GM12873 (cell line): ENCODE data around the gene MYO7A.

ENCODE experiments used
- TF ChIP-seq, protein P1 (sequence below): IDR thresholded peaks from 2 replicates; pipeline ENCODE4 v1.5.1; 2012; ENCODE audit warnings: low read depth, mild to moderate bottlenecking, moderate library complexity, low read length, control low read depth; ENCODE audit not compliant: insufficient read depth; ENCODE audit errors: missing control alignments

The MYO7A gene

DNA sequence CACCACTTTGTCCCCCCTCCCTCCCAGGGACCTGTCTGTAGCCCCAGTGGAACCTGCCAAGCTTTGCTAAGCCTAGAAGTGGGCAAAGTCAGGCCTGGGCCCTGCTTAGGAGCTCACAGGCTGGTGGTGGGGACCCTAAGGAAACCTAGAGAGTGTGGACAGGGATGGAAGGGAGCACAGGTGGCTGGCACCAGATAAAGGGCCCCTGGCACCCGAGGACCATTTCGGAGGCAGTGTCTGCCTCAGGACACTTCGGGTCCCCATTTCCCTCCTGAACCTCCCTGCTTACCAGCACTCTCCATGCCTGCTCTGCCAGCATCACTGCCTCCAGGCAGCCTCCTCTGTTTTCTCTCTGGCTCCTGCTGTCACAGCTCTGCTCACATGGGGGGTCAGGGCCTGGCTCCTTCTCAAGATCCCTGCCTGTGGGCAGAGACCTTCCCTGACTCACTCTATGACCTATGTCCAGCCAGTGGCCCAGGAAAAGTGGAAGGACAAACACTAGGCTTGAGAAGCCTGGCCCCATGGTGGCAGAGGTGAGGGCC is 39.0 kb upstream of the MYO7A start:
- TF ChIP-seq, protein P1, sequence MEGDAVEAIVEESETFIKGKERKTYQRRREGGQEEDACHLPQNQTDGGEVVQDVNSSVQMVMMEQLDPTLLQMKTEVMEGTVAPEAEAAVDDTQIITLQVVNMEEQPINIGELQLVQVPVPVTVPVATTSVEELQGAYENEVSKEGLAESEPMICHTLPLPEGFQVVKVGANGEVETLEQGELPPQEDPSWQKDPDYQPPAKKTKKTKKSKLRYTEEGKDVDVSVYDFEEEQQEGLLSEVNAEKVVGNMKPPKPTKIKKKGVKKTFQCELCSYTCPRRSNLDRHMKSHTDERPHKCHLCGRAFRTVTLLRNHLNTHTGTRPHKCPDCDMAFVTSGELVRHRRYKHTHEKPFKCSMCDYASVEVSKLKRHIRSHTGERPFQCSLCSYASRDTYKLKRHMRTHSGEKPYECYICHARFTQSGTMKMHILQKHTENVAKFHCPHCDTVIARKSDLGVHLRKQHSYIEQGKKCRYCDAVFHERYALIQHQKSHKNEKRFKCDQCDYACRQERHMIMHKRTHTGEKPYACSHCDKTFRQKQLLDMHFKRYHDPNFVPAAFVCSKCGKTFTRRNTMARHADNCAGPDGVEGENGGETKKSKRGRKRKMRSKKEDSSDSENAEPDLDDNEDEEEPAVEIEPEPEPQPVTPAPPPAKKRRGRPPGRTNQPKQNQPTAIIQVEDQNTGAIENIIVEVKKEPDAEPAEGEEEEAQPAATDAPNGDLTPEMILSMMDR, result no peak

DNA sequence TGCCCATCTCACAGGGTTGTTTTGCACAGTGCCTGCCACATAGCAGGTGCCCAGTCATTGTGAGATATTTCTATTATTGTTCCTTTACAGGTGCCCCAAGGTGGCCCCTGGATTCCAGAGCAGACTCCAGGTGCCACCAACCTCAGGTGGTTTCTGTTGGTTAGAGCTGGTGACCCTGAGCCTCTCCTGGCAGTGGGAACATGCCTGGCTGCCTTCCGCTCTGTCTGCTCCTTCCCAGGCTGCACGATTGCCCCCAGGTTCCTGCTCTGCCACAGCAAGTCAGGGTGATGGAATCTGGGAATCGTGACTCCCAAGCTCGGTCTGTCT is 38.0 kb upstream of the MYO7A start:
- TF ChIP-seq, protein P1, result no peak

DNA sequence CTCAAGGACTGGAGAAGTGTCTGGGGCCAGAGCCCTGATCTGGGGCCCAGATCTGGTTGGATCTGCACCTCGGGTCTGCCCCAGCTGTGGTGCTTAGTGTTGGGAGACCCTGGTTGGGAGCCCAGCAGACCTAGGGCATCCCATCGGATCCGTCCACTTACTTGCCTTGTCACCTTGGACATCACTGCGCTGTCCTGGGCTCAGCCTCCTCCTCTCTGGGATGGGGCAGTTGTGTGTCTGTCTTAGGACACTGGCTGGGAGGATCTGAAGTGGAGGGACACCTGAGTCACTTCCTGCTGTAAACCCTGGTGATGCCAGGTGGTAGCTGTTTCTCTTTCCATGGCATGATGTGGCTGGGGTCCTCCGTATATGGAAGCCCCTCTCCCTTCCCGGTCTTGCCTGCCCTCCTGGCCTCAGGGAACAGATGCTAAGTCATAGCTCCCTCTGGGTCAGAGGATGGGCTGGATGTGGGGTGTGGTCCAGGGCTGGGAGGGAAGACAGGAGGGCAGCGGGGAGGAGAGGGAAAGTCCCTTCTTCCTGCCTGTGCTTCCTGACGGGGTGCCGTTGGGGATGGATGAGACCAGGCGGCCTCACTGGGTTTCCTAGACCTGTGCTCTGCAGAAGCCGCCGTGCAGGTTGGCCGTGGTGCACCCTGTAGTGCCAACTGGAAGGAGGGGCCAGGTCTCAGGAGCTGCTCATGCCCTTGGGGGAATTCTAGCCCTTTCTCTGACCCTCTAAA is 37.5 kb upstream of the MYO7A start:
- TF ChIP-seq, protein P1, result no peak

DNA sequence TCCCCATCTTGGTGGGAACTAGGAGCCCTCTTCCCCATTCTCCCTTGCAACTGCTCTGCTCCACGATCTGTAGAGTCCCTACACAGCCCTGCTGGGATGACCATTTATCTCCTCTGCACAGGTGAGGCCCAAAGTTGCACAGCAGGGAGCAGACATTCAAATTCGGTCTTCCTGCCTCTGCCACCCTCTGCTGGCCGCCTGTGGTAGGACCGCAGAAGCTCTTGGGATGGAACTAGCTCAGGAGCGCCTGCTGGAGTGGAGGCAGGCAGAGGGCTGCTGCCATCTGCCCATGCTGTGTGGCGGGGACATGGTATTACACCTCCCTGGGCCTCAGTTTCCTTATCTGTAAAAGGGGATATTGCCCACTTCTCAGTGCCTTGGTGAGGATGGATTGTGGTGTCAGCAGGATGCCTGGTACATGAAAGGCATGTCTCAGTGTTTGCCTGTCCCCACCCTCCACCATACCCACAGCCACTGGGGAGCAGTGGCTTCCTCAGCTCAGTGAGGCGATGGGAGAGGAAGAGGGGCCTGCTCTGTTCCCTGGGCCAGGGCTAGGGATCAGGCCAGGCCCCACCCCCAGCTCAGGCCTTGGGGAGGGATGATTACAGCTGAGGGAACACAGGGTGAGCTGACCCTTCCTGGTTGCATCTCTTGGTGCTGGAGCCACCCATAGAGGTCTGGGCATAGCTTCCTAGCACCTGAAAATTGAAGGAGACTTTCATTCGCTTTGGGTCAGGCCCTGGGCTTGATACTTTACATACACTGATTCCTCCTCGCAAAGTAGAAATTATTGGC is 36.7 kb upstream of the MYO7A start:
- TF ChIP-seq, protein P1, result peak; percentile 96

DNA sequence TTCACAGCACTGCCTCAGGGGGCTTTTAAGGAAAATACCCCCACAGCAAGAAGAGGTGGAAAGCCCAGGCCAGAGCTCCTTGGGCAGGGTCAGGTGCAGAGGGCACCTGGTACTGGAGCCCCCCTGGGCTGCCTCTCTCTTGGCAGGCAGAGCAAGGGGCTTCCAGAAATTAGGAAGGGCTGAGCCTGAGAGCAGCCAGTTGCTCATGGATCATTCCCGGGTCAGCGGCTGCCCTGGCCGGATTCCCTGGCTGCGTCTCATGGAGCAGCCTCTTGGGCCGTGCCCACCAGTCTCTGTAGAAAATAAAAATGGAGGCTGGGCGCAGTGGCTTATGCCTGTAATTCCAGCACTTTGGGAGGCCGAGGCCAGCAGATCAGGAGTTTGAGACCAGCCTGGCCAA is 35.7 kb upstream of the MYO7A start:
- TF ChIP-seq, protein P1, result no peak

DNA sequence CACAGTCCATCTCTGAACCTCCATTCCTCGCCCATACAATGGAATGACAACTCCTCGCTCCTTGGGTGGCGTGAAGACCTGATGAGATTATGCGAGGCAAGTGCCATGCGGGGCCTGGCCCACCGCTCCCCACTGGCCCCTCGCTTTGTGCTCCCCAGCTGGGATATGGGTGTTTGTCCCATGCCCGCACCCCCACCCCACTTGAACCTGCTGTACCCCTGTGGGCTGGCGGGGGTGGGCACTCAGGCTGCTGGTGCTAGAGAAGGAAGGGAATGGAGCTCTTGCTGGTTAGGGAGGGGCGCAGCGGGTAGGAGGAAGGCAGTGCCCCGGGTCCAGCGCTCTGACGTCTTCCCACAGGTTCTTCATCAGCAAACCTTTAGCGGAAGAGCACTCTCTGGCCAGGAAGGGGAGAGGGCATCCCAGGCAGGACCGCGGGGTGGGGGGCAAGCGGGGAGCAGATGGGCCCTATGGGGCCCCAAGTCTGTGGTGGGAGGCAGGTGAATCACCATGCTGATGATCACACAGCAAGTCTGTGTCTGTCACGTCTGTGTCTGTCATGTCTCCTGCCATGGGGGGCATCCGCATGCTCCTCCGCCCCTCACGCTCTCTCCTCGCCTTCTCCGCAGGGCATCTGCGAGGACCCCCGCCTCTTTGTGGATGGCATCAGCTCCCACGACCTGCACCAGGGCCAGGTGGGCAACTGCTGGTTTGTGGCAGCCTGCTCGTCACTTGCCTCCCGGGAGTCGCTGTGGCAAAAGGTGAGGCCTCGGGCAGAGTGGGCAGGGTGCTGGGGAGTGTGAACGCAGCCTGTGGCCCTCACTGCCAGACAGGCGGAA is 34.8 kb upstream of the MYO7A start:
- TF ChIP-seq, protein P1, result no peak
